ENCODE measurements around the gene SLCO1C1.
A peak's percentile ranks its signal among the peaks of the same experiment; 100 is the strongest.

The SLCO1C1 gene, protein sequence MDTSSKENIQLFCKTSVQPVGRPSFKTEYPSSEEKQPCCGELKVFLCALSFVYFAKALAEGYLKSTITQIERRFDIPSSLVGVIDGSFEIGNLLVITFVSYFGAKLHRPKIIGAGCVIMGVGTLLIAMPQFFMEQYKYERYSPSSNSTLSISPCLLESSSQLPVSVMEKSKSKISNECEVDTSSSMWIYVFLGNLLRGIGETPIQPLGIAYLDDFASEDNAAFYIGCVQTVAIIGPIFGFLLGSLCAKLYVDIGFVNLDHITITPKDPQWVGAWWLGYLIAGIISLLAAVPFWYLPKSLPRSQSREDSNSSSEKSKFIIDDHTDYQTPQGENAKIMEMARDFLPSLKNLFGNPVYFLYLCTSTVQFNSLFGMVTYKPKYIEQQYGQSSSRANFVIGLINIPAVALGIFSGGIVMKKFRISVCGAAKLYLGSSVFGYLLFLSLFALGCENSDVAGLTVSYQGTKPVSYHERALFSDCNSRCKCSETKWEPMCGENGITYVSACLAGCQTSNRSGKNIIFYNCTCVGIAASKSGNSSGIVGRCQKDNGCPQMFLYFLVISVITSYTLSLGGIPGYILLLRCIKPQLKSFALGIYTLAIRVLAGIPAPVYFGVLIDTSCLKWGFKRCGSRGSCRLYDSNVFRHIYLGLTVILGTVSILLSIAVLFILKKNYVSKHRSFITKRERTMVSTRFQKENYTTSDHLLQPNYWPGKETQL

DNA sequence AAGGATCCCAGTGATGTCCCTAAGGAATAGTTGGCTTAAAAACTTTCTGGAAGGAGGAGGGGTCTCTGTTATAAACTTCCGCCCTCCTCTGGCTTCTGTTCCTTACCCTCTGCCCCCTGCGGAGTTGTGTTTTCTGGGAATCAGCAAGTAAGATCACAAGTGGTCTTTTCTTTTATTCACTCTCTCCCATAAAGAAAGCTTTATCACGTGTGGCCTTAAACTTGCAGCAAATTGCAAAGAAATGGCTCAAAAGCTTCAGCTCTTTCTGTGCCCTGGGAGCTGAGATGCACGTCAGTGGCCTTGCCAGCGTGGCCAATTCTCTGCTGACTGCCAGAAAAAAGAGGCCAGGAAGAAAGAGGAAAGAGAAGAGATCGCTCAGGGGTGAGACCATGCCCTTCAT is at the start of gene SLCO1C1:
TSS of gene SLCO1C1 (plus strand) at position 101 of the 400 bp plus-strand sequence. CDS start 4,245 bp downstream, outside the sequence.
- Histone ChIP-seq H3K27me3 (ENCODE audit: control insufficient read depth, insufficient read depth, low read length) (no peaks in the 10 kb centered on the region), H3K9ac (ENCODE audit: low read depth, low read length) (peak within 1 kb of the TSS; percentile 29; the same call in 1 of the 2 replicates), H3K9me3 (ENCODE audit: control insufficient read depth, insufficient read depth, low read length) (no peaks in the 10 kb centered on the region), H3K36me3 (ENCODE audit: control insufficient read depth, insufficient read depth, low read length) (no peaks in the 10 kb centered on the region), H3K4me1 (ENCODE audit: control insufficient read depth, insufficient read depth, low read length) (peaks cover 26% of the 10 kb centered on the region), H3K27ac (ENCODE audit: low read depth, low read length) (peak within 1 kb of the TSS; percentile 25), H3K4me3 (ENCODE audit: low read depth, low read length) (0 out of 2 replicates have a peak within 1 kb of the TSS, but pooled peaks have one; percentile 23)

DNA sequence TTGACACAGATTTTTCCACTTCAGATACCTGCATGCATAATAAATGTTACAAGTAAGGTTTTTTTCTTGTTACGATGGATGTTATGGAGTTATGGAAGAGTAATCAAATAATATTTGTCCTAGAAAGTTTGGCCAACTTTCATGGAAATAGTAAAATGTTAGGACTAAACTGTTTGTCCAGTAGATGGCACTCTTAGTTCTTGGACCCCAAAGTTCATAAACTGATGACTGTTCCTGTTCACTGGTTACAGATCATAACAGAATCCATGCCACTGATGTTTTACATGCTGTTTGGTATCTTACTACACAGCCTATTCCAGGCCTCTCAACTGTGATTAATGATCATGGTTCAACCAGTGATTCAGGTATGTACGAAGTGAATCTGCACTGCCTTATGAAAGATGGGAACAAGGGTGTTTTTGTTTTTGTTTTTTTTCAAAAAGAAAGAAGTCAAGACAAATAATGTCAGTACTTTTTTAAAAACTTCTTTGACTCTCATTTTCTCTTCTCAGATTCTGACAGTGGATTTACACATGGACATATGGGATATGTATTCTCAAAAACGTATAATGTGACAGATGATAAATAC is 48.8 kb upstream of the SLCO1C1 start:
- no peaks in the 10 kb centered on the region for H3K36me3 ChIP-seq (ENCODE audit: control insufficient read depth, insufficient read depth, low read length)
- no peaks in the 10 kb centered on the region for H3K9me3 ChIP-seq (ENCODE audit: control insufficient read depth, insufficient read depth, low read length)
- H3K27ac ChIP-seq (ENCODE audit: low read depth, low read length) = no peak overlapping the region
- H3K4me3 ChIP-seq (ENCODE audit: low read depth, low read length) = no peak overlapping the region
- H3K9ac ChIP-seq (ENCODE audit: low read depth, low read length) = no peak overlapping the region
- peaks cover 5% of the 10 kb centered on the region; the same call in 1 of the 2 replicates for H3K4me1 ChIP-seq (ENCODE audit: control insufficient read depth, insufficient read depth, low read length)
- H3K27me3 ChIP-seq (ENCODE audit: control insufficient read depth, insufficient read depth, low read length) = no peaks in the 10 kb centered on the region

DNA sequence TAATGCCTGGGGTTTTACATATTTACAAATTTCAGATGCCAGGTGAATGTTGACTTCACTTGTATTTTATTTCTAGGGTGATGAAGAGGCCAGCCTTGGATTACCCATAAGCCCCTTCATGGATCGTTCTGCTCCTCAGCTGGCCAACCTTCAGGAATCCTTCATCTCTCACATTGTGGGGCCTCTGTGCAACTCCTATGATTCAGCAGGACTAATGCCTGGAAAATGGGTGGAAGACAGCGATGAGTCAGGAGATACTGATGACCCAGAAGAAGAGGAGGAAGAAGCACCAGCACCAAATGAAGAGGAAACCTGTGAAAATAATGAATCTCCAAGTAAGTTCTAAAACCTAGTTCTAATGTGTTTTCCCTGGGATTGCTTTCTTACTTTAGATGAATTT is 41.3 kb upstream of the SLCO1C1 start:
- no peak overlapping the region for H3K9ac ChIP-seq (ENCODE audit: low read depth, low read length)
- H3K36me3 ChIP-seq (ENCODE audit: control insufficient read depth, insufficient read depth, low read length) = no peaks in the 10 kb centered on the region
- no peak overlapping the region for H3K27ac ChIP-seq (ENCODE audit: low read depth, low read length)
- no peaks in the 10 kb centered on the region; the same call in 1 of the 2 replicates for H3K9me3 ChIP-seq (ENCODE audit: control insufficient read depth, insufficient read depth, low read length)
- no peaks in the 10 kb centered on the region for H3K27me3 ChIP-seq (ENCODE audit: control insufficient read depth, insufficient read depth, low read length)
- H3K4me3 ChIP-seq (ENCODE audit: low read depth, low read length) = no peak overlapping the region
- peaks cover 12% of the 10 kb centered on the region for H3K4me1 ChIP-seq (ENCODE audit: control insufficient read depth, insufficient read depth, low read length)

DNA sequence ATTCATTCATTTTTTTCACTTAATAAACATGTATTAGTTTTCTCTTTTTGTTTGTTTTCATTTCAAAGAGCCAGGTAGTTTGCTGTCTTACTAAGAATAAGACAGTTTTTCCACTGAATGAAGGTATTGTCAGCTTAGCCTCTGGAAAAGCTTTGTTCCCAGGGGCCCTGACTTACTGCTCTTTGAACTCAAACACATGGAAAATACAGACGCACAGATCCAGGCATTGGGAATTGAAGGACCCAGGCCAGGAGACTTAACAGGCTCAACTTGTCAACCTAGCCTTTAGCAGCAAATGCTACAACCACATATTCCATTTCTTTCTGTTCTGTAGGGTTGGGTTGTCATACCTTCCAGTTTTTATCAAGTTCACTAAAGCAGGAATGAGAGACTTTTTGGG is 38.5 kb upstream of the SLCO1C1 start:
- Histone ChIP-seq H3K9me3 (ENCODE audit: control insufficient read depth, insufficient read depth, low read length) (peaks cover 22% of the 10 kb centered on the region), H3K4me3 (ENCODE audit: low read depth, low read length) (no peak overlapping the region), H3K36me3 (ENCODE audit: control insufficient read depth, insufficient read depth, low read length) (no peaks in the 10 kb centered on the region), H3K27me3 (ENCODE audit: control insufficient read depth, insufficient read depth, low read length) (no peaks in the 10 kb centered on the region), H3K4me1 (ENCODE audit: control insufficient read depth, insufficient read depth, low read length) (peaks cover 12% of the 10 kb centered on the region), H3K9ac (ENCODE audit: low read depth, low read length) (no peak overlapping the region), H3K27ac (ENCODE audit: low read depth, low read length) (no peak overlapping the region)

DNA sequence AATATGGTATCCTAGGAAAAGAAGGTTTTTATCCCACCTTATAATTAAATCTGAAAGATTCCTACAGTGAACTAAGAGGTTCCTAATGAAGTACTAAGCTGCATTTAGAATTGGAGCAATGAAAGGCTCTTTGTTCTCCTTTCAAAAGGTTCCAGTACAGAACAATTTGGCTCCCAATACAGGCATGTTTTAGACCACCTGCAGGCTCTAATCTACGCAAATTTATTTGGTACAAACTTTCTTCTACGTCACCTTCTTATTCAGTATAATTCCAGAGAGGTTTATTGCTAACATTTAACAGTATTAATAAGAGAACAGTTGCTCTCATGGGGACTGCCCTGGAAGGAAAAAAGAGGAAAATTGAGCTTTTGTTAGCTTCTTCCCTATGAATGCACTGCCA is 37.6 kb upstream of the SLCO1C1 start:
- no peaks in the 10 kb centered on the region for H3K36me3 ChIP-seq (ENCODE audit: control insufficient read depth, insufficient read depth, low read length)
- H3K9me3 ChIP-seq (ENCODE audit: control insufficient read depth, insufficient read depth, low read length) = peaks cover 29% of the 10 kb centered on the region
- peaks cover 12% of the 10 kb centered on the region for H3K4me1 ChIP-seq (ENCODE audit: control insufficient read depth, insufficient read depth, low read length)
- no peak overlapping the region for H3K4me3 ChIP-seq (ENCODE audit: low read depth, low read length)
- no peak overlapping the region for H3K27ac ChIP-seq (ENCODE audit: low read depth, low read length)
- H3K27me3 ChIP-seq (ENCODE audit: control insufficient read depth, insufficient read depth, low read length) = no peaks in the 10 kb centered on the region
- H3K9ac ChIP-seq (ENCODE audit: low read depth, low read length) = no peak overlapping the region

DNA sequence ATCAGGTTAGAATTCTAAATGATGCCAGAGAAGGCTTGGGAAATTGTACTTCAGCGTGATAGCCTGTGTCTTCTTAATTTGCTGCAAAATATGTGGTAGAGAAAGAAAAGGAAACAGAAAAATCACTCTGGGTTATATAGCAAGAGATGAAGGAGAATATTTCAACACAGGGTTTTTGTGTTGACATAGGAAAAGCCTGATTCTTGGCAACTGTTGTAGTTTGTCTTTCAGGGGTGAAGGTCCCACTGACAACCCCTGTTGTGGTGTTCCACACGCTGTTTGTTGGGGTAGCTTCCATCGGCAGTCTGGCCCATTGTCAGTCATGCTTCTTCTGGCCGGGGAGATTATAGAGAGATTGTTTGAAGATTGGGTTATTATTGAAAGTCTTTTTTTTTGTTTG is 13.8 kb upstream of the SLCO1C1 start:
- H3K4me1 ChIP-seq (ENCODE audit: control insufficient read depth, insufficient read depth, low read length) = no peaks in the 10 kb centered on the region
- H3K27me3 ChIP-seq (ENCODE audit: control insufficient read depth, insufficient read depth, low read length) = no peaks in the 10 kb centered on the region
- H3K4me3 ChIP-seq (ENCODE audit: low read depth, low read length) = no peak overlapping the region
- no peak overlapping the region for H3K27ac ChIP-seq (ENCODE audit: low read depth, low read length)
- H3K9ac ChIP-seq (ENCODE audit: low read depth, low read length) = no peak overlapping the region
- no peaks in the 10 kb centered on the region for H3K36me3 ChIP-seq (ENCODE audit: control insufficient read depth, insufficient read depth, low read length)
- no peaks in the 10 kb centered on the region for H3K9me3 ChIP-seq (ENCODE audit: control insufficient read depth, insufficient read depth, low read length)

DNA sequence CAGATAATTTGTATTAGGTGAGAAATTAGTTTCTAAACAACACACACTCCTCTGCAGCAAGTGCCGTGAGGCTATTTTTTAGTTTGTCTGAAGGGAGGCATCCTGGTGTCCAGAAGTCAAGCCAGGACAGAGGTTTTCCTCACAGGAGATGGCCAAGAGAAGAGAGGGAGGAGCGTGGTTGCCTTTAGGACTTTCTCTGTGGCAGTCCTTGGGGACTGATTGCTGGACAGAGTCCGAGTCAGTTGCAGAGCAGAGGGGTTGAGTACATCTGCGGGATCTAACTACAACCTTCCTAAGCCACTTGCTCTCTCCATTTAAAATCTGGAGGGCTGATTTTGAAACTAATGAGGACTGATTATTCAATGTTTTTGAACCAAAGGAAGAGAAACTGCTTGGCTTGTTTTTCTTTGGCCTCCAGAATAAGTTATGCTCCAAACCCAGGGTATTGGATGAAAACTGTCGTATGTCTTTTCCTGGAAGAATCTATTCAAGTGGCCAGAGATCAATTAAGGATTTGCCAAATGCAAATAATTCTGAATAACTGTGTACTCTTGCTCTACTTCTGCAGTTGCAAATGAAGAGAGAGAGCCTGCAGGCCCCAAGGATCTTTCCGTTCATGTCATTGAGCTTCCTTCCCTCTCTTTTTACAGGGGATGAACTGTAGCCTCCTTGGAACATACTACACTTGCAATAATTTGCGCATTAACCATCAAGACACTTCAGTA is 1.2 kb downstream of the SLCO1C1 start:
- H3K9ac ChIP-seq (ENCODE audit: low read depth, low read length) = no peak overlapping the region

DNA sequence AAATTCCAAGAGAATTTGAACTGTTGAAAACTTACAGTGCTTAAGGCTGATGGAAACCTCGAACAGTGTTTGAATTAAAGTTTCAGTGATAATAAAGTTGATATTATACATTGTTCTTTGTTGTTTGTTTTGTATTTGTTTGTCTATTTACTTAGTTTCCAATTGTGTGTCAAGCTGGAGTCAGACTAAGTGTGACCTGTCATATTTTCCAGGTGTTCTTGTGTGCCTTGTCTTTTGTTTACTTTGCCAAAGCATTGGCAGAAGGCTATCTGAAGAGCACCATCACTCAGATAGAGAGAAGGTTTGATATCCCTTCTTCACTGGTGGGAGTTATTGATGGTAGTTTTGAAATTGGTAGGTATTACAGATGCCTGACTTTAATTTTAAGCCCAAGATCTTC is 6.0 kb downstream of the SLCO1C1 start:
- H3K27me3 ChIP-seq (ENCODE audit: control insufficient read depth, insufficient read depth, low read length) = no peaks in the 10 kb centered on the region
- no peaks in the 10 kb centered on the region for H3K36me3 ChIP-seq (ENCODE audit: control insufficient read depth, insufficient read depth, low read length)
- peaks cover 13% of the 10 kb centered on the region; the same call in 1 of the 2 replicates for H3K4me1 ChIP-seq (ENCODE audit: control insufficient read depth, insufficient read depth, low read length)
- no peak overlapping the region for H3K4me3 ChIP-seq (ENCODE audit: low read depth, low read length)
- no peaks in the 10 kb centered on the region for H3K9me3 ChIP-seq (ENCODE audit: control insufficient read depth, insufficient read depth, low read length)
- H3K27ac ChIP-seq (ENCODE audit: low read depth, low read length) = no peak overlapping the region
- no peak overlapping the region for H3K9ac ChIP-seq (ENCODE audit: low read depth, low read length)

More for the DNA sequence above, 1.2 kb downstream of the SLCO1C1 start:
- Histone ChIP-seq H3K27me3 (ENCODE audit: control insufficient read depth, insufficient read depth, low read length) (no peaks in the 10 kb centered on the region), H3K9me3 (ENCODE audit: control insufficient read depth, insufficient read depth, low read length) (no peaks in the 10 kb centered on the region), H3K36me3 (ENCODE audit: control insufficient read depth, insufficient read depth, low read length) (no peaks in the 10 kb centered on the region), H3K4me3 (ENCODE audit: low read depth, low read length) (no peak overlapping the region), H3K4me1 (ENCODE audit: control insufficient read depth, insufficient read depth, low read length) (peaks cover 26% of the 10 kb centered on the region), H3K27ac (ENCODE audit: low read depth, low read length) (no peak overlapping the region)

DNA sequence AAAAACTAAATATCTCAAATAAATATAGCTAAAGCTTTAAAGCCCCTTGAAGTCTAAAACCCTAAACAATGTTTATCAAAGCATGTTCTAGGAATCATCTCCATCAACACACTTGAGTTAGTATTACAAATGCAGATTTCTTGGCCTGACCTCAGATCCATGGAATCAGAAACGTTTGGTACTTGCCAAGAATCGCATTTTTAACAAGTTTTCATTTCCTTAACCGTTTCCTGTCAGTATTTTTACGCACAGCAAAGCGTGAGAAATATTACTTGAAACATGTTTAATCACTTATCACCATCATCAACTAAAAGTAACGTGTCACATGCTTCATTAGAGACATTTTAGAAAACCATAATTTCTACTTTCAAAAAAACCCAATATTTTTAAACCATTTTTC is 9.7 kb downstream of the SLCO1C1 start:
- no peak overlapping the region for H3K4me3 ChIP-seq (ENCODE audit: low read depth, low read length)
- H3K9ac ChIP-seq (ENCODE audit: low read depth, low read length) = no peak overlapping the region
- H3K27ac ChIP-seq (ENCODE audit: low read depth, low read length) = no peak overlapping the region

DNA sequence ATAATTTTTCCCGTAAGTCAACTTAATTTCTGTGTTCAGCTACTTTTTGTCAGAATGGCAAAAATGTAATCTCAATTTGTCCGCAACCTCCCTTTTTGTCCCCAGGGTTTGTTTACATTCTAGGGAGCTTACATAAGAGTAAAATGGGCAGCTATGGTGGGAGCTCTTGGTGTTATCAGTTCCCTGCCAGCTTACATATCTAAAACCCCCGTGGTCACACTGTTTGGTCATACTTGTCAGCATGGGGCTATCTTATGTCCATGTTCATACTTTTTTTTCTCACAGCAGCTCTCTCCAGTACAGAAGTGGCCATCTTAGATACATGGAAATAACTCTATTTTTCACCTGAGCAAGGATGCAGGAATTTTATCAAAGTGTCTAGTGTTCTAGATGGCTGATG is 16.7 kb downstream of the SLCO1C1 start:
- Histone ChIP-seq H3K4me3 (ENCODE audit: low read depth, low read length) (no peak overlapping the region), H3K36me3 (ENCODE audit: control insufficient read depth, insufficient read depth, low read length) (no peaks in the 10 kb centered on the region), H3K27ac (ENCODE audit: low read depth, low read length) (no peak overlapping the region), H3K9me3 (ENCODE audit: control insufficient read depth, insufficient read depth, low read length) (no peaks in the 10 kb centered on the region), H3K4me1 (ENCODE audit: control insufficient read depth, insufficient read depth, low read length) (peaks cover 5% of the 10 kb centered on the region), H3K9ac (ENCODE audit: low read depth, low read length) (no peak overlapping the region), H3K27me3 (ENCODE audit: control insufficient read depth, insufficient read depth, low read length) (no peaks in the 10 kb centered on the region)

More for the DNA sequence above, 9.7 kb downstream of the SLCO1C1 start:
- Histone ChIP-seq H3K4me1 (ENCODE audit: control insufficient read depth, insufficient read depth, low read length) (no peaks in the 10 kb centered on the region; the same call in 1 of the 2 replicates), H3K27me3 (ENCODE audit: control insufficient read depth, insufficient read depth, low read length) (no peaks in the 10 kb centered on the region), H3K9me3 (ENCODE audit: control insufficient read depth, insufficient read depth, low read length) (no peaks in the 10 kb centered on the region), H3K36me3 (ENCODE audit: control insufficient read depth, insufficient read depth, low read length) (no peaks in the 10 kb centered on the region)
